PC-3 (cell line): ENCODE results near the gene CHST3.

Experiments
- CTCF ChIP-seq: fragments of 300-600 bp; sonication (generic); conservative IDR thresholded peaks from 2 replicates; pipeline ENCODE4 v1.5.1; 2017; ENCODE audit warnings: antibody characterized with exemption, low read depth, mild to moderate bottlenecking, low read length
- EZH2 ChIP-seq: fragments of 300-600 bp; sonication (generic); IDR thresholded peaks from one replicate; pipeline ENCODE4 v1.6.1; 2017; ENCODE audit warnings: antibody characterized with exemption, mild to moderate bottlenecking, low read length; ENCODE audit not compliant: unreplicated experiment
- EZH2phosphoT487 ChIP-seq: fragments of 300-600 bp; sonication (generic); IDR thresholded peaks from 2 replicates; pipeline ENCODE4 v1.6.1; 2018; ENCODE audit warnings: mild to moderate bottlenecking, antibody characterized with exemption, low read length, borderline replicate concordance

DNA sequence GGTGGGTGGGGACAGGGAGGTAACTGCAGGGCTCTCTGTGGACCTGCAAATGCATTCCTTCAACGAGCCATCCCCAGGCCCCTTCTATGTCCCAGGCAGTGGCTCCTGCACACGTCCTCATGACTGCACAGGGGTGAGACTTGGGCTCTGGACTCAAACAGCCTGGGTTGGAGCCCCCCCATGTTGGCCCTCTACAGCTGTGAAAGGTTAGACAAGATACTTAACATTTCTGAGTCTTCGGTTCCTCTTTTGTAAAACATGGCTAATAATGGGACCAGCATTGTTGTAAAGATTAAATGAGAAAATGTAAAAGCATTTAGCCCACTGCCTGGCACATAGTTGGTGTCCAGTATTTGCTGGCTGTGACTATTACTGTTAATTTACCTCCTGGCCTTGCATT, 41.8 kb downstream of the CHST3 start:
- TF ChIP-seq CTCF (no peak), EZH2 (no peak), EZH2phosphoT487 (no peak)
